HEK293 (cell line): ENCODE data around the gene SLC26A1.

Experiments
- HOXC10 ChIP-seq: sonication (generic); formaldehyde crosslinking; IDR thresholded peaks from 2 replicates; pipeline ENCODE4 v1.8.1; 2023; ENCODE audit warnings: mild to moderate bottlenecking, missing genetic modification reagents
- ZBTB8A ChIP-seq: fragments of 450-650 bp; formaldehyde crosslinking; IDR thresholded peaks from 2 replicates; pipeline ENCODE4 v1.5.1; 2016; ENCODE audit warnings: missing biosample characterization, missing genetic modification characterization
- ZNF266 ChIP-seq: fragments of 450-650 bp; formaldehyde crosslinking; IDR thresholded peaks from 2 replicates; pipeline ENCODE4 v1.5.1; 2016; ENCODE audit warnings: missing biosample characterization, missing genetic modification characterization, low read depth

DNA sequence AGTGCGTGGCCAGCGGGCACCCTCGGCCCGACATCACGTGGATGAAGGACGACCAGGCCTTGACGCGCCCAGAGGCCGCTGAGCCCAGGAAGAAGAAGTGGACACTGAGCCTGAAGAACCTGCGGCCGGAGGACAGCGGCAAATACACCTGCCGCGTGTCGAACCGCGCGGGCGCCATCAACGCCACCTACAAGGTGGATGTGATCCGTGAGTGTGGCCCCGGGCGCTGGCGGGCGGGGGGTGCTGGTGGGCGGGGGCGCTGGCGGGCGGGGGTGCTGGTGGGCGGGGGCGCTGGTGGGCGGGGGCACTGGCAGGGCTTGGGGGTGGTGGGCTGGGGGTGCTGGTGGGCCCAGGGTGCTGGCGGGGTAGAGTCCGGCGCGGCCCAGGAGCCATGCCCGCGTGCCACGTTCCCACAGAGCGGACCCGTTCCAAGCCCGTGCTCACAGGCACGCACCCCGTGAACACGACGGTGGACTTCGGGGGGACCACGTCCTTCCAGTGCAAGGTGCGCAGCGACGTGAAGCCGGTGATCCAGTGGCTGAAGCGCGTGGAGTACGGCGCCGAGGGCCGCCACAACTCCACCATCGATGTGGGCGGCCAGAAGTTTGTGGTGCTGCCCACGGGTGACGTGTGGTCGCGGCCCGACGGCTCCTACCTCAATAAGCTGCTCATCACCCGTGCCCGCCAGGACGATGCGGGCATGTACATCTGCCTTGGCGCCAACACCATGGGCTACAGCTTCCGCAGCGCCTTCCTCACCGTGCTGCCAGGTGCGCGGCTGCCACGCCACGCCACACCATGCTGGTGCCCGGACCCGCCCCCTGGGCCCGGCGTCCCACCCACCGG lies 30.9 kb upstream of the SLC26A1 start:
- TF ChIP-seq HOXC10 (no peak), ZNF266 (no peak), ZBTB8A (tag by site-specific recombination) (no peak)
